A673 (cell line): ENCODE data around the gene TXNDC16.

Experiments
- EZH2 ChIP-seq: fragments of 200-600 bp; sonication (generic); IDR thresholded peaks from 2 replicates; pipeline ENCODE4 v1.6.1; 2017; ENCODE audit warnings: borderline replicate concordance, low read depth, mild to moderate bottlenecking, mixed read lengths, antibody characterized with exemption, low read length; ENCODE audit not compliant: poor library complexity, severe bottlenecking
- TF ChIP-seq, protein P1 (sequence below): fragments of 300-800, 200-600 bp; sonication (generic); conservative IDR thresholded peaks from 2 replicates; pipeline ENCODE4 v1.5.1; 2017; ENCODE audit warnings: low read depth, mild to moderate bottlenecking, antibody characterized with exemption, low read length, moderate library complexity, mixed read lengths

DNA sequence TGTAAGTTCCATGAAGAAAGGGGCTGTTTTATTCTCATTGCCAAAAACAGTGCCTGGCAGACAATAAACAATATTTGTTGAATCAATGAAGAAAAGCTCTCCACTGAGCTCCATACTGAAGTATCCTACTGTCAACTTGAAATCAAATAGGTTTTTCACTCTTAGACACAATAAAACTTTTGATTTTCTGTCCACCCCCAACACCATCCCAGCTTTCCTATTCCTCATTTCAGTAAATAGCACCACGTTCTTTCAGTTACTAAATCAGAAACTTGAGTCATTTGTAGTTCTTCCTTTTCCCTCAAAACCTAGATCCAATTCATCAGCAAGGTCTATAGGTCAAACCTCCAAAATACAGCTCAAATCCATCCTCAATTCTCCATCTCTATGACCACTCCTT, 124.8 kb downstream of the TXNDC16 start:
- TF ChIP-seq, protein P1, sequence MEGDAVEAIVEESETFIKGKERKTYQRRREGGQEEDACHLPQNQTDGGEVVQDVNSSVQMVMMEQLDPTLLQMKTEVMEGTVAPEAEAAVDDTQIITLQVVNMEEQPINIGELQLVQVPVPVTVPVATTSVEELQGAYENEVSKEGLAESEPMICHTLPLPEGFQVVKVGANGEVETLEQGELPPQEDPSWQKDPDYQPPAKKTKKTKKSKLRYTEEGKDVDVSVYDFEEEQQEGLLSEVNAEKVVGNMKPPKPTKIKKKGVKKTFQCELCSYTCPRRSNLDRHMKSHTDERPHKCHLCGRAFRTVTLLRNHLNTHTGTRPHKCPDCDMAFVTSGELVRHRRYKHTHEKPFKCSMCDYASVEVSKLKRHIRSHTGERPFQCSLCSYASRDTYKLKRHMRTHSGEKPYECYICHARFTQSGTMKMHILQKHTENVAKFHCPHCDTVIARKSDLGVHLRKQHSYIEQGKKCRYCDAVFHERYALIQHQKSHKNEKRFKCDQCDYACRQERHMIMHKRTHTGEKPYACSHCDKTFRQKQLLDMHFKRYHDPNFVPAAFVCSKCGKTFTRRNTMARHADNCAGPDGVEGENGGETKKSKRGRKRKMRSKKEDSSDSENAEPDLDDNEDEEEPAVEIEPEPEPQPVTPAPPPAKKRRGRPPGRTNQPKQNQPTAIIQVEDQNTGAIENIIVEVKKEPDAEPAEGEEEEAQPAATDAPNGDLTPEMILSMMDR = no peak
- TF ChIP-seq EZH2 = no peak
